K562 (cell line): Measurements from ENCODE around the gene MARK2. TPM values are rescaled to one million over a fixed set of nuclear protein-coding genes. Genes with fewer than 3 reads are reported as not detected.

Experiments
- ATAC-seq: fragments of 200-7000 bp; cut with Tn5 transposase; 3 replicates; pipeline ENCODE4 v1.9.1; 2020; ENCODE audit warnings: moderate library complexity
- BruUV-seq: library from RNA; stranded (reverse); fragments of 400-500 nt; replicated peaks from 2 replicates; lab custom pipeline; 2021; lab: Mats Ljungman, UMichigan
- CTCF ChIA-PET: fragments of 300-600 bp; formaldehyde crosslinking; extraction: SDS; loops from one replicate; lab custom pipeline; 2021; ENCODE audit warnings: low intra/inter-chr PET ratio; lab: Yijun Ruan, JAX
- POLR2A ChIA-PET: fragments of 300-600, 350-650 bp; sonication (Branson Sonifier 250); formaldehyde crosslinking; extraction: SDS; loops from one replicate; lab custom pipeline; 2021; ENCODE audit warnings: antibody characterized with exemption, inconsistent platforms; lab: Yijun Ruan, JAX
- DNase-seq, 4 experiments: peaks; one replicate each; pipeline versions ENCODE4 v3.0.0 to v3.0.0-alpha.2; 2011 to 2018; ENCODE audit warnings: low spot score in 3 of 4, mixed read lengths in 3 of 4; ENCODE audit errors: extremely low read depth in 1 of 4
- FAIRE-seq: peaks from 2 replicates; lab custom pipeline; 2011; peaks lifted over from hg19 to GRCh38; lab: Jason Lieb, UNC
- H2AFZ ChIP-seq: 2 replicates; pipeline ENCODE4 v1.6.0; 2011; ENCODE audit warnings: low read depth, low read length, control low read depth, inconsistent platforms
- H3K27ac ChIP-seq: fragments of 200-600 bp; 3 replicates; pipeline ENCODE4 v1.8.0; 2011; ENCODE audit warnings: low read depth, mild to moderate bottlenecking, control low read depth, inconsistent platforms, low read length, moderate library complexity, mixed read lengths; ENCODE audit errors: extremely low read depth
- H3K27me3 ChIP-seq, 2 experiments: fragments of 300-600 bp in 1 of 2; 2 replicates in 1 of 2; 3 replicates in 1 of 2; pipeline versions ENCODE4 v1.6.0 to v1.8.0; 2011; ENCODE audit warnings: inconsistent platforms in 2 of 2, low read length in 2 of 2, mild to moderate bottlenecking in 1 of 2, mixed read lengths in 1 of 2, moderate library complexity in 1 of 2; ENCODE audit not compliant: control insufficient read depth in 2 of 2, insufficient read depth in 2 of 2
- H3K36me3 ChIP-seq: fragments of 300-600 bp; 3 replicates; pipeline ENCODE4 v1.8.0; 2011; ENCODE audit warnings: mild to moderate bottlenecking, low read length, inconsistent platforms; ENCODE audit not compliant: control insufficient read depth, insufficient read depth
- H3K4me1 ChIP-seq, 2 experiments: fragments of 200-600 bp in 1 of 2; replicated peaks in 1 of 2; 2 replicates in 1 of 2; 3 replicates in 1 of 2; pipeline versions ENCODE4 v1.5.1 to v1.8.0; 2011; ENCODE audit warnings: inconsistent platforms in 2 of 2, low read length in 2 of 2, mild to moderate bottlenecking in 1 of 2, mixed read lengths in 1 of 2, moderate library complexity in 1 of 2; ENCODE audit not compliant: control insufficient read depth in 2 of 2, insufficient read depth in 2 of 2
- H3K4me2 ChIP-seq: 2 replicates; pipeline ENCODE4 v1.6.1; 2011; ENCODE audit warnings: low read length, control low read depth, inconsistent platforms, mixed read lengths; ENCODE audit not compliant: insufficient read depth
- H3K4me3 ChIP-seq: fragments of 200-600 bp; sonication (generic), shearing (Covaris generic); 2 replicates; pipeline ENCODE4 v1.5.1; 2016; ENCODE audit warnings: control low read depth, inconsistent platforms
- H3K79me2 ChIP-seq: fragments of 200-600 bp; 3 replicates; pipeline ENCODE4 v1.8.0; 2011; ENCODE audit warnings: low read length, inconsistent platforms; ENCODE audit not compliant: control insufficient read depth, insufficient read depth
- H3K9ac ChIP-seq, 2 experiments: 2 replicates each; pipeline versions ENCODE4 v1.6.0 to v1.6.1; 2011; ENCODE audit warnings: low read depth in 2 of 2, low read length in 2 of 2, control low read depth in 1 of 2, inconsistent platforms in 1 of 2, mild to moderate bottlenecking in 1 of 2, mixed read lengths in 1 of 2; ENCODE audit not compliant: insufficient read depth in 1 of 2
- H3K9me1 ChIP-seq: one replicate; pipeline ENCODE4 v1.6.0; 2011; ENCODE audit warnings: inconsistent platforms, mild to moderate bottlenecking, low read length, moderate library complexity; ENCODE audit not compliant: control insufficient read depth, insufficient read depth
- H3K9me3 ChIP-seq: replicated peaks from 2 replicates; pipeline ENCODE4 v1.5.1; 2011; ENCODE audit warnings: low read depth, low read length, inconsistent platforms; ENCODE audit not compliant: control insufficient read depth, insufficient read depth
- H4K20me1 ChIP-seq: replicated peaks from 2 replicates; pipeline ENCODE4 v1.6.1; 2011; ENCODE audit warnings: low read length, inconsistent platforms, mixed read lengths; ENCODE audit not compliant: control insufficient read depth, insufficient read depth
- DIDO1 ChIP-seq: fragments of 450-650 bp; IDR thresholded peaks from 2 replicates; pipeline ENCODE4 v1.6.1; 2016; ENCODE audit warnings: low read depth, missing biosample characterization, missing genetic modification characterization
- EGR1 ChIP-seq: fragments of 450-650 bp; conservative IDR thresholded peaks from 2 replicates; pipeline ENCODE4 v1.6.1; 2017; ENCODE audit warnings: mild to moderate bottlenecking
- POLR3G ChIP-seq: IDR thresholded peaks from 2 replicates; pipeline ENCODE4 v1.6.1; 2011; ENCODE audit not compliant: insufficient read length, insufficient replicate concordance; ENCODE audit errors: extremely low read depth
- RFX7 ChIP-seq: fragments of 250-450 bp; sonication (Bioruptor Pico); IDR thresholded peaks from 2 replicates; pipeline ENCODE4 v1.5.1; 2021; ENCODE audit warnings: mild to moderate bottlenecking
- SMC3 ChIP-seq: conservative IDR thresholded peaks from 2 replicates; pipeline ENCODE4 v1.6.1; 2011; ENCODE audit warnings: low read depth, low read length, improper control_type of control experiment; ENCODE audit not compliant: insufficient read depth
- SREBF2 ChIP-seq: sonication (generic); formaldehyde crosslinking; IDR thresholded peaks from 2 replicates; pipeline ENCODE4 v1.4.0; 2020; ENCODE audit warnings: mild to moderate bottlenecking, missing genetic modification reagents
- TEAD1 ChIP-seq, 2 experiments: fragments of 450-650 bp in 1 of 2; sonication (generic) in 1 of 2; formaldehyde crosslinking; IDR thresholded peaks; 2 replicates each; pipeline versions ENCODE4 v1.4.0 to v1.8.0; 2020 to 2022; ENCODE audit warnings: mild to moderate bottlenecking in 2 of 2, missing genetic modification reagents in 1 of 2
- ZFP1 ChIP-seq: fragments of 450-650 bp; formaldehyde crosslinking; IDR thresholded peaks from 2 replicates; pipeline ENCODE4 v1.4.0; 2020; ENCODE audit warnings: mild to moderate bottlenecking, mixed read lengths
- ZKSCAN3 ChIP-seq: fragments of 250-450 bp; sonication (Bioruptor Pico); IDR thresholded peaks from 2 replicates; pipeline ENCODE4 v1.4.0; 2020
- ZNF253 ChIP-seq: fragments of 250-450 bp; sonication (Bioruptor Pico); conservative IDR thresholded peaks from 2 replicates; pipeline ENCODE4 v1.6.1; 2021; ENCODE audit warnings: mild to moderate bottlenecking
- WGBS: fragments of 100-300 bp; shearing (Covaris generic); methylation state at CpG from one replicate; pipeline ENCODE4 v1.1.6; 2016; ENCODE audit warnings: low coverage, mixed read lengths; ENCODE audit not compliant: insufficient coverage; ENCODE audit errors: missing lambda C conversion rate; 5-methylcytosine and 5-hydroxymethylcytosine counted together
- in situ Hi-C: fragments of 300-500 bp; cut with MboI; formaldehyde crosslinking; loops from 4 replicates; pipeline ENCODE4 v1.15.0; 2018; ENCODE audit warnings: inconsistent platforms, mixed read lengths
- intact Hi-C: fragments of 100-400 bp; cut with micrococcal nuclease; formaldehyde crosslinking; loops from 2 replicates; pipeline ENCODE4 v1.14.2; 2022
- polyA plus RNA-seq, 8 experiments: library from polyadenylated mRNA; depleted of rRNA in 4 of 8; stranded (reverse) in 5 of 8; unstranded in 3 of 8; fragments of >200 nt; fragmentation: Nextera tagmentation in 2 of 8; fragmentation: Illumina TruSeq in 1 of 8; extraction: Ambion mirVana in 2 of 8; extraction: Trizol in 1 of 8; gene quantifications; 2 replicates each; pipeline versions ENCODE4 v1.2.1 to v1.2.3, GENCODE V29; 2011 to 2014; ENCODE audit warnings: inconsistent platforms in 1 of 8, missing spikeins in 1 of 8
- total RNA-seq, 7 experiments: library from RNA; depleted of rRNA in 6 of 7; stranded (reverse); fragments of >200 nt in 6 of 7; fragmentation: Illumina TruSeq in 2 of 7; extraction: Trizol in 2 of 7; gene quantifications; 2 replicates each; pipeline versions ENCODE4 v1.2.1 to v1.2.3, GENCODE V29; 2011 to 2021; ENCODE audit warnings: low replicate concordance in 1 of 7
- TF ChIP-seq, protein P1 (sequence below), 3 experiments: fragments of 200-800 bp in 1 of 3; fragments of 250-450 bp in 1 of 3; fragments of 450-650 bp in 1 of 3; sonication (Bioruptor Pico) in 1 of 3; sonication (Bioruptor generic) in 1 of 3; formaldehyde crosslinking in 1 of 3; IDR thresholded peaks; 2 replicates each; pipeline versions ENCODE4 v1.6.1 to v1.8.0; 2016 to 2022; ENCODE audit warnings: mild to moderate bottlenecking in 2 of 3, missing genetic modification characterization in 2 of 3, missing compliant biosample characterization in 1 of 3, moderate library complexity in 1 of 3
- TF ChIP-seq, protein P2 (sequence below): fragments of 250-450 bp; sonication (Bioruptor Pico); IDR thresholded peaks from 2 replicates; pipeline ENCODE4 v1.8.0; 2022; ENCODE audit warnings: moderate library complexity, mild to moderate bottlenecking, inconsistent platforms

The MARK2 gene
- total and polyA plus RNA-seq, 9 of the 15 experiments (the other 6 are each of a cell fraction or from before 2014, with no cell fraction given), result 0.32 to 43.5 (median 15.1) TPM

DNA sequence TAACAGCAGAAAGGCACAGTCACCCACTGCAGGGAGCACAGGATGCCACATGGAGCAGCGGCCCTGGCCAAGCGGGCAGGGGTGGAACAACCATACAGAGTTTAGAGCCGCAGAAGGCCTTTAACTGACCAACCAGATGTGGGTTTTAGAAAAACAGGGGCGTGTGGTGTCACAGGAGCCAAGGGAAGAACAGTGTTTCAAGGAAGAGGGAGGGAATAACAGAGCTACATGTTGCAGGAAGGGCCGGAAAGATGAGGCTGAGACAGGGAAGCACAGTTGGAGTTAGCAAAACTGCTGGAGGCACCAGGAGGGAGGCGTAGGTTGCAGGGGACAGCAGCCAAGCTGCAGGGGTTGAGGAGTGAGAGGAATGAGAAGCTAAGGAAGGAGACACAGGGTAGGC, 92.1 kb downstream of the MARK2 start:
- H3K27me3 ChIP-seq, result no peaks in the 10 kb centered on the region
- DNase-seq (no peak), FAIRE-seq (no peak), ATAC-seq (no peak)
- no peaks in the 10 kb centered on the region for H3K9me1 ChIP-seq
- H3K9me3 ChIP-seq, result no peaks in the 10 kb centered on the region
- no TSS peak for BruUV-seq
- H3K79me2 ChIP-seq, result no peaks in the 10 kb centered on the region
- H3K27ac ChIP-seq, result no peak overlapping the region
- no peaks in the 10 kb centered on the region for H3K36me3 ChIP-seq
- no peak for TF ChIP-seq ZFP1 (CRISPR knock-in tag)
- no peak for TF ChIP-seq RFX7 (CRISPR knock-in tag)
- no peak for TF ChIP-seq EGR1
- no peak for TF ChIP-seq SREBF2 (CRISPR knock-in tag)
- TF ChIP-seq TEAD1 (CRISPR knock-in tag; IDR thresholded peaks at IDR 0.05), result no peak
- no peak for TF ChIP-seq POLR3G
- TF ChIP-seq, protein P1, sequence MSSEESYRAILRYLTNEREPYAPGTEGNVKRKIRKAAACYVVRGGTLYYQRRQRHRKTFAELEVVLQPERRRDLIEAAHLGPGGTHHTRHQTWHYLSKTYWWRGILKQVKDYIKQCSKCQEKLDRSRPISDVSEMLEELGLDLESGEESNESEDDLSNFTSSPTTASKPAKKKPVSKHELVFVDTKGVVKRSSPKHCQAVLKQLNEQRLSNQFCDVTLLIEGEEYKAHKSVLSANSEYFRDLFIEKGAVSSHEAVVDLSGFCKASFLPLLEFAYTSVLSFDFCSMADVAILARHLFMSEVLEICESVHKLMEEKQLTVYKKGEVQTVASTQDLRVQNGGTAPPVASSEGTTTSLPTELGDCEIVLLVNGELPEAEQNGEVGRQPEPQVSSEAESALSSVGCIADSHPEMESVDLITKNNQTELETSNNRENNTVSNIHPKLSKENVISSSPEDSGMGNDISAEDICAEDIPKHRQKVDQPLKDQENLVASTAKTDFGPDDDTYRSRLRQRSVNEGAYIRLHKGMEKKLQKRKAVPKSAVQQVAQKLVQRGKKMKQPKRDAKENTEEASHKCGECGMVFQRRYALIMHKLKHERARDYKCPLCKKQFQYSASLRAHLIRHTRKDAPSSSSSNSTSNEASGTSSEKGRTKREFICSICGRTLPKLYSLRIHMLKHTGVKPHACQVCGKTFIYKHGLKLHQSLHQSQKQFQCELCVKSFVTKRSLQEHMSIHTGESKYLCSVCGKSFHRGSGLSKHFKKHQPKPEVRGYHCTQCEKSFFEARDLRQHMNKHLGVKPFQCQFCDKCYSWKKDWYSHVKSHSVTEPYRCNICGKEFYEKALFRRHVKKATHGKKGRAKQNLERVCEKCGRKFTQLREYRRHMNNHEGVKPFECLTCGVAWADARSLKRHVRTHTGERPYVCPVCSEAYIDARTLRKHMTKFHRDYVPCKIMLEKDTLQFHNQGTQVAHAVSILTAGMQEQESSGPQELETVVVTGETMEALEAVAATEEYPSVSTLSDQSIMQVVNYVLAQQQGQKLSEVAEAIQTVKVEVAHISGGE (CRISPR knock-in tag; IDR thresholded peaks at IDR 0.05), result no peak
- TF ChIP-seq ZNF253 (CRISPR knock-in tag), result no peak
- TF ChIP-seq ZKSCAN3 (CRISPR knock-in tag), result no peak
- no peak for TF ChIP-seq SMC3
- TF ChIP-seq DIDO1 (tag), result no peak
- TF ChIP-seq, protein P2, sequence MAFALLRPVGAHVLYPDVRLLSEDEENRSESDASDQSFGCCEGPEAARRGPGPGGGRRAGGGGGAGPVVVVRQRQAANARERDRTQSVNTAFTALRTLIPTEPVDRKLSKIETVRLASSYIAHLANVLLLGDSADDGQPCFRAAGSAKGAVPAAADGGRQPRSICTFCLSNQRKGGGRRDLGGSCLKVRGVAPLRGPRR, result no peak
- intact Hi-C loops (no loop called here), in situ Hi-C loops (no loop called here)
- H2AFZ ChIP-seq, result no peak overlapping the region
- CTCF ChIA-PET, result no interaction called here
- H3K4me1 ChIP-seq, result no peaks in the 10 kb centered on the region; a peak in 1 of 5 replicates
- H3K4me3 ChIP-seq, result no peak overlapping the region
- no peaks in the 10 kb centered on the region for H4K20me1 ChIP-seq
- POLR2A ChIA-PET, result no interaction called here
- 74% methylated on average over 6 of the region's 6 CpGs for WGBS
- no peak overlapping the region for H3K9ac ChIP-seq
- H3K4me2 ChIP-seq, result no peak overlapping the region
